Esophagus squamous epithelium (tissue), 4 donors: ENCODE measurements around the gene EYS.

Source experiments
- POLR2A ChIP-seq, 4 donors: fragments of 450-650 bp; IDR thresholded peaks; one replicate each; pipeline ENCODE4 v1.6.1; 2017; ENCODE audit warnings: antibody characterized with exemption in 4 of 4, mild to moderate bottlenecking in 4 of 4, moderate library complexity in 3 of 4
- TF ChIP-seq, protein P1 (sequence below), 6 experiments: fragments of 450-650 bp in 4 of 6; fragments of 200-600 bp in 2 of 6; sonication (generic) in 2 of 6; IDR thresholded peaks; one replicate each; pipeline ENCODE4 v1.5.1; 2016 to 2019; ENCODE audit warnings: antibody characterized with exemption in 6 of 6, mild to moderate bottlenecking in 4 of 6, moderate library complexity in 4 of 6

DNA sequence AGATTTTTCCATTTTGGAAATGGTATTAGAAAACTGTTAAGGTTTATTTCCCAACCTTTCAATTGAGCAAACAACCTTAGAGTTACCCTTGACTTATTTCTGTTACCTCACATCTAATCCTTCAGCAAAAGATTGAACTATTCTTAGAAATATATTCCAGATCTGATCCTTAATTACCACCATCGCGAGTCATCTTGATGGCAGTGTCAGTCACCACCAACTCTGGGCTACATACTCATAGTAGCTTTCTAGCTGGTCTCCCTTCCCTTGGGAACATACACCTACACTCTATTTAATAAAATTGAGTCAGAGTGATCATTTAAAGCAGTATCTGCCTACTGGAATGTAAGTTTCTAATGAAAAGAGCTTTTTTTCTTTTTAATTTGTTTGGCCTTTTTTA lies 308.2 kb downstream of the EYS start:
- TF ChIP-seq, protein P1, sequence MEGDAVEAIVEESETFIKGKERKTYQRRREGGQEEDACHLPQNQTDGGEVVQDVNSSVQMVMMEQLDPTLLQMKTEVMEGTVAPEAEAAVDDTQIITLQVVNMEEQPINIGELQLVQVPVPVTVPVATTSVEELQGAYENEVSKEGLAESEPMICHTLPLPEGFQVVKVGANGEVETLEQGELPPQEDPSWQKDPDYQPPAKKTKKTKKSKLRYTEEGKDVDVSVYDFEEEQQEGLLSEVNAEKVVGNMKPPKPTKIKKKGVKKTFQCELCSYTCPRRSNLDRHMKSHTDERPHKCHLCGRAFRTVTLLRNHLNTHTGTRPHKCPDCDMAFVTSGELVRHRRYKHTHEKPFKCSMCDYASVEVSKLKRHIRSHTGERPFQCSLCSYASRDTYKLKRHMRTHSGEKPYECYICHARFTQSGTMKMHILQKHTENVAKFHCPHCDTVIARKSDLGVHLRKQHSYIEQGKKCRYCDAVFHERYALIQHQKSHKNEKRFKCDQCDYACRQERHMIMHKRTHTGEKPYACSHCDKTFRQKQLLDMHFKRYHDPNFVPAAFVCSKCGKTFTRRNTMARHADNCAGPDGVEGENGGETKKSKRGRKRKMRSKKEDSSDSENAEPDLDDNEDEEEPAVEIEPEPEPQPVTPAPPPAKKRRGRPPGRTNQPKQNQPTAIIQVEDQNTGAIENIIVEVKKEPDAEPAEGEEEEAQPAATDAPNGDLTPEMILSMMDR (IDR thresholded peaks at IDR 0.05), result no peak
- TF ChIP-seq POLR2A (IDR thresholded peaks at IDR 0.05), result no peak
